GM23248 (cell line): ENCODE results near the gene NTN5. TPM values are rescaled to one million over a fixed set of nuclear protein-coding genes. Genes with fewer than 3 reads are reported as not detected.

Source experiments
- DNase-seq: peaks from one replicate; pipeline ENCODE4 v3.0.0-alpha.2; 2015
- H2AFZ ChIP-seq: fragments of 200-600 bp; sonication (generic); 2 replicates; pipeline ENCODE4 v1.6.1; 2016; ENCODE audit warnings: antibody characterized with exemption
- H3F3A ChIP-seq: fragments of 200-600 bp; sonication (generic); 2 replicates; pipeline ENCODE4 v1.6.1; 2016; ENCODE audit warnings: mild to moderate bottlenecking, antibody characterized with exemption, mixed run types; ENCODE audit not compliant: insufficient read depth
- H3K27ac ChIP-seq: fragments of 200-600 bp; sonication (generic); 2 replicates; pipeline ENCODE4 v1.5.1; 2016; ENCODE audit warnings: mild to moderate bottlenecking
- H3K27me3 ChIP-seq: fragments of 200-600 bp; sonication (generic); replicated peaks from 2 replicates; pipeline ENCODE4 v1.6.1; 2016; ENCODE audit warnings: mild to moderate bottlenecking; ENCODE audit not compliant: insufficient read depth
- H3K36me3 ChIP-seq: fragments of 200-600 bp; sonication (generic); 2 replicates; pipeline ENCODE4 v1.6.1; 2016; ENCODE audit warnings: low read depth, mild to moderate bottlenecking
- H3K4me1 ChIP-seq: fragments of 200-600 bp; sonication (generic); 2 replicates; pipeline ENCODE4 v1.6.1; 2016; ENCODE audit warnings: mild to moderate bottlenecking; ENCODE audit not compliant: insufficient read depth
- H3K4me2 ChIP-seq: fragments of 200-600 bp; sonication (generic); one replicate; pipeline ENCODE4 v1.6.1; 2016; ENCODE audit warnings: mild to moderate bottlenecking; ENCODE audit not compliant: unreplicated experiment
- H3K4me3 ChIP-seq: fragments of 200-600 bp; sonication (generic); 2 replicates; pipeline ENCODE4 v1.5.1; 2016; ENCODE audit warnings: mild to moderate bottlenecking
- H3K79me2 ChIP-seq: fragments of 200-600 bp; sonication (generic); 2 replicates; pipeline ENCODE4 v1.6.1; 2016; ENCODE audit warnings: mild to moderate bottlenecking; ENCODE audit not compliant: insufficient read depth
- H3K9ac ChIP-seq: fragments of 200-600 bp; sonication (generic); 2 replicates; pipeline ENCODE4 v1.6.1; 2016; ENCODE audit warnings: mild to moderate bottlenecking
- H3K9me2 ChIP-seq: fragments of 200-600 bp; sonication (generic); 2 replicates; pipeline ENCODE4 v1.6.1; 2016; ENCODE audit warnings: mixed run types, mild to moderate bottlenecking, moderate library complexity; ENCODE audit not compliant: insufficient read depth
- H3K9me3 ChIP-seq: fragments of 200-600 bp; sonication (generic); one replicate; pipeline ENCODE4 v1.6.1; 2017; ENCODE audit warnings: low read depth
- H4K20me1 ChIP-seq: fragments of 200-600 bp; sonication (generic); 2 replicates; pipeline ENCODE4 v1.6.0; 2016; ENCODE audit not compliant: insufficient read depth
- EZH2 ChIP-seq: fragments of 200-600 bp; sonication (generic); IDR thresholded peaks from 2 replicates; pipeline ENCODE4 v1.6.1; 2018; ENCODE audit warnings: antibody characterized with exemption, mild to moderate bottlenecking; ENCODE audit not compliant: insufficient read depth, poor library complexity, severe bottlenecking
- EZH2phosphoT487 ChIP-seq: fragments of 200-600 bp; sonication (generic); IDR thresholded peaks from 2 replicates; pipeline ENCODE4 v1.6.1; 2018; ENCODE audit warnings: antibody characterized with exemption, moderate library complexity, mild to moderate bottlenecking, low read depth; ENCODE audit not compliant: insufficient read depth
- WGBS, 2 experiments: methylation state at CpG; one replicate each; pipeline ENCODE4 v1.1.6; 2015 to 2017; ENCODE audit warnings: low lambda C conversion rate in 2 of 2, low coverage in 1 of 2; ENCODE audit errors: missing lambda C conversion rate in 2 of 2; 5-methylcytosine and 5-hydroxymethylcytosine counted together
- in situ Hi-C: fragments of 300-500 bp; cut with MboI; formaldehyde crosslinking; loops from 2 replicates; pipeline ENCODE4 v1.15.0; 2020
- polyA plus RNA-seq: library from polyadenylated mRNA; unstranded; fragments of >200 nt; fragmentation: Nextera tagmentation; extraction: Ambion mirVana; gene quantifications from 2 replicates; pipeline ENCODE4 v1.2.1, GENCODE V29; 2016
- total RNA-seq: library from RNA; depleted of rRNA; stranded (reverse); fragments of >200 nt; shearing (Covaris generic); gene quantifications from 2 replicates; pipeline ENCODE4 v1.2.3, GENCODE V29; 2014

The NTN5 gene
- total and polyA plus RNA-seq, 2 experiments from 2014 or later: 0.32 TPM; not detected in 1

GRCh38 chr19:48631225-48631624, 41.6 kb downstream of the NTN5 start:
- TF ChIP-seq EZH2phosphoT487 (no peak), EZH2 (no peak)
- no peaks in the 10 kb centered on the region for H3K27me3 ChIP-seq
- no peak overlapping the region for H3K4me3 ChIP-seq
- no peaks in the 10 kb centered on the region for H4K20me1 ChIP-seq
- DNase-seq: no peak
- peaks cover 15% of the 10 kb centered on the region for H3F3A ChIP-seq
- H3K9me3 ChIP-seq: no peaks in the 10 kb centered on the region
- no peaks in the 10 kb centered on the region for H3K79me2 ChIP-seq
- H3K27ac ChIP-seq: no peak overlapping the region
- H3K4me2 ChIP-seq: no peak overlapping the region
- no peaks in the 10 kb centered on the region for H3K36me3 ChIP-seq
- no peak overlapping the region for H2AFZ ChIP-seq
- H3K9me2 ChIP-seq: no peaks in the 10 kb centered on the region
- H3K9ac ChIP-seq: no peak overlapping the region
- in situ Hi-C loops: no loop called here
- WGBS, 2 experiments: 86 to 93% methylated on average over 3 of the region's 3 CpGs
- H3K4me1 ChIP-seq: peaks cover 28% of the 10 kb centered on the region

DNA sequence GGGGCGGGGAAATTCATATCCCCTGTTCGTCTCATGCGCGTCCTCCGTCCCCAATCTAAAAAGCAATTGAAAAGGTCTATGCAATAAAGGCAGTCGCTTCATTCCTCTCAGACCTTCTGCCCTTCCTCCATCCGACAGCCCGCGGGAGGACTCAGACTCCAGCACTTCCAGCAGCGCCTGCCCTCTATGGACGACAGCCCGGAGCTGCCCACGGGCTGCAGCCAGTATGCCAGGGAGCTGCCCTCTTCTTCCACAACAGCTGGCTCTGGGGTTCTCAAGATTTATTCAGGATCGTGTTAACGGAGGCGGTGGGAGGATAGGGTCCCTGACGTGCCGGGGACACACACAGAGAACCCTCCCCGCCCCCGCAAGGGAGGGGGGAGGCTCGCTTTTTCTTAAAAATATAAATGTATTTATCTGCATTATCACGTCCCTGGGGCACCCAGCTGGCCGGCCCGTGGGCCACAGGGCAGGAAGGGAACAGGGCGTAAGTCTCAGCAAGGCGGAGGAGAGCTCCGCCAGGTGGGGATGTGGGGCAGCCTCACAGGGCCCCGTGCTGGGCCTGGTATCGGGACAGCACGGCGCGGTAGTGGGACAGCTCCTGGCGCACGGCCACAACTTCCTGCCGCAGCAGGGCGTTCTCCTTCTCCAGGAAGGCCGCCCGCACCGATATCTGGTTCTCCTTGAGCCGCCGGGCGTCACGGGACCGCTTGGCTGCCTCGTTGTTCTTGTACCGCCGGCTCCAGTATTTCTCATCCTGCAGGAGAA, 42.3 kb downstream of the NTN5 start:
- H3F3A ChIP-seq: peaks cover 12% of the 10 kb centered on the region
- no peaks in the 10 kb centered on the region for H3K27me3 ChIP-seq
- H3K27ac ChIP-seq: no peak overlapping the region
- no peak for TF ChIP-seq EZH2
- no peak for TF ChIP-seq EZH2phosphoT487
- no peak overlapping the region for H3K4me3 ChIP-seq
- peak overlapping the region; percentile 14 for H3K4me2 ChIP-seq
- H2AFZ ChIP-seq: no peak overlapping the region
- DNase-seq: peak; percentile 63
- no peaks in the 10 kb centered on the region for H4K20me1 ChIP-seq
- in situ Hi-C loops: no loop called here
- 32 to 34% methylated on average over 36 to 47 of the region's 47 CpGs for WGBS, 2 experiments
- no peaks in the 10 kb centered on the region for H3K79me2 ChIP-seq
- peak overlapping the region; percentile 20; the same call in 1 of the 2 replicates for H3K9ac ChIP-seq
- H3K9me2 ChIP-seq: no peaks in the 10 kb centered on the region
- no peaks in the 10 kb centered on the region for H3K9me3 ChIP-seq
- no peaks in the 10 kb centered on the region for H3K36me3 ChIP-seq
- H3K4me1 ChIP-seq: peaks cover 28% of the 10 kb centered on the region

DNA sequence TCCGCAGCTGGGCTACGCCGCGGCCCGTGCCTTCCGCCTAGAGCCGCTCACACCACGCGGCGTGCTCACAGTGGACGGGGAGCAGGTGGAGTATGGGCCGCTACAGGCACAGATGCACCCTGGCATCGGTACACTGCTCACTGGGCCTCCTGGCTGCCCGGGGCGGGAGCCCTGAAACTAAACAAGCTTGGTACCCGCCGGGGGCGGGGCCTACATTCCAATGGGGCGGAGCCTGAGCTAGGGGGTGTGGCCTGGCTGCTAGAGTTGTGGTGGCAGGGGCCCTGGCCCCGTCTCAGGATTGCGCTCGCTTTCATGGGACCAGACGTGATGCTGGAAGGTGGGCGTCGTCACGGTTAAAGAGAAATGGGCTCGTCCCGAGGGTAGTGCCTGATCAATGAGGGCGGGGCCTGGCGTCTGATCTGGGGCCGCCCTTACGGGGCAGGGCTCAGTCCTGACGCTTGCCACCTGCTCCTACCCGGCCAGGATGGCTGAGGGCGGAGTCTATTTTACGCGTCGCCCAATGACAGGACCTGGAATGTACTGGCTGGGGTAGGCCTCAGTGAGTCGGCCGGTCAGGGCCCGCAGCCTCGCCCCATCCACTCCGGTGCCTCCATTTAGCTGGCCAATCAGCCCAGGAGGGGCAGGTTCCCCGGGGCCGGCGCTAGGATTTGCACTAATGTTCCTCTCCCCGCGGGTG, 43.1 kb downstream of the NTN5 start:
- Histone ChIP-seq H3K4me2 (peak overlapping the region; percentile 14), H3K9ac (no peak overlapping the region), H3K79me2 (no peaks in the 10 kb centered on the region), H3K9me2 (no peaks in the 10 kb centered on the region), H3K36me3 (no peaks in the 10 kb centered on the region), H3K4me1 (peaks cover 23% of the 10 kb centered on the region), H3K27me3 (no peaks in the 10 kb centered on the region), H3F3A (peaks cover 7% of the 10 kb centered on the region), H2AFZ (no peak overlapping the region), H4K20me1 (no peaks in the 10 kb centered on the region), H3K27ac (no peak overlapping the region), H3K4me3 (no peak overlapping the region), H3K9me3 (no peaks in the 10 kb centered on the region)
- peak; percentile 41 for DNase-seq
- in situ Hi-C loops: no loop called here
- 45 to 48% methylated on average over 38 to 48 of the region's 48 CpGs for WGBS, 2 experiments
- TF ChIP-seq EZH2phosphoT487 (no peak), EZH2 (no peak)

GRCh38 chr19:48629297-48629598, 43.6 kb downstream of the NTN5 start:
- Histone ChIP-seq H3K4me3 (no peak overlapping the region), H3K79me2 (no peaks in the 10 kb centered on the region), H3K9me3 (no peaks in the 10 kb centered on the region), H3K9me2 (no peaks in the 10 kb centered on the region), H3F3A (peaks cover 6% of the 10 kb centered on the region), H3K27ac (no peak overlapping the region), H3K4me2 (no peak overlapping the region), H3K27me3 (no peaks in the 10 kb centered on the region), H3K36me3 (no peaks in the 10 kb centered on the region), H4K20me1 (no peaks in the 10 kb centered on the region), H3K4me1 (peaks cover 19% of the 10 kb centered on the region), H2AFZ (no peak overlapping the region), H3K9ac (no peak overlapping the region)
- TF ChIP-seq EZH2: no peak
- TF ChIP-seq EZH2phosphoT487: no peak
- no peak for DNase-seq
- 91 to 93% methylated on average over 22 of the region's 22 CpGs for WGBS, 2 experiments
- in situ Hi-C loops: no loop called here
